Cardiac muscle cell (in vitro differentiated cells and primary cell): ENCODE data around the gene RYR1. TPM values are rescaled to one million over a fixed set of nuclear protein-coding genes. Genes with fewer than 3 reads are reported as not detected.

Source experiments
- DNase-seq, 2 donors: peaks; one replicate each; pipeline versions ENCODE4 v3.0.0 to v3.0.0-alpha.2; 2010 to 2017; ENCODE audit warnings: low read depth in 1 of 2, low spot score in 1 of 2
- H3K27ac ChIP-seq: fragments of 200-600 bp; sonication (generic); 2 replicates; pipeline ENCODE4 v1.5.1; 2016
- H3K27me3 ChIP-seq: fragments of 200-600 bp; sonication (generic); 2 replicates; pipeline ENCODE4 v1.6.0; 2016; ENCODE audit warnings: control low read depth
- H3K36me3 ChIP-seq: fragments of 200-600 bp; sonication (generic); 2 replicates; pipeline ENCODE4 v1.5.1; 2016; ENCODE audit warnings: control low read depth
- H3K4me1 ChIP-seq: fragments of 200-600 bp; sonication (generic); 2 replicates; pipeline ENCODE4 v1.8.1; 2017; ENCODE audit warnings: low read depth, mild to moderate bottlenecking, mixed run types
- H3K4me3 ChIP-seq: fragments of 200-600 bp; sonication (generic); 2 replicates; pipeline ENCODE4 v1.5.1; 2016; ENCODE audit warnings: mild to moderate bottlenecking
- H3K9me3 ChIP-seq: fragments of 200-600 bp; sonication (generic); 2 replicates; pipeline ENCODE4 v1.5.1; 2017; ENCODE audit warnings: low read depth, mild to moderate bottlenecking, control low read depth
- polyA plus RNA-seq: library from polyadenylated mRNA; unstranded; fragments of >200 nt; fragmentation: Nextera tagmentation; extraction: Ambion mirVana; gene quantifications from 2 replicates; pipeline ENCODE4 v1.2.1, GENCODE V29; 2016
- total RNA-seq: library from RNA; depleted of rRNA; stranded (reverse); fragments of >200 nt; gene quantifications from 2 replicates; pipeline ENCODE4 v1.2.3, GENCODE V29; 2016
- TF ChIP-seq, protein P1 (sequence below): IDR thresholded peaks from 2 replicates; pipeline ENCODE4 v1.5.1; 2012; ENCODE audit warnings: low read depth, mild to moderate bottlenecking, low read length

The RYR1 gene
- total and polyA plus RNA-seq, 2 experiments from 2014 or later = 0.71 to 12.8 TPM

DNA sequence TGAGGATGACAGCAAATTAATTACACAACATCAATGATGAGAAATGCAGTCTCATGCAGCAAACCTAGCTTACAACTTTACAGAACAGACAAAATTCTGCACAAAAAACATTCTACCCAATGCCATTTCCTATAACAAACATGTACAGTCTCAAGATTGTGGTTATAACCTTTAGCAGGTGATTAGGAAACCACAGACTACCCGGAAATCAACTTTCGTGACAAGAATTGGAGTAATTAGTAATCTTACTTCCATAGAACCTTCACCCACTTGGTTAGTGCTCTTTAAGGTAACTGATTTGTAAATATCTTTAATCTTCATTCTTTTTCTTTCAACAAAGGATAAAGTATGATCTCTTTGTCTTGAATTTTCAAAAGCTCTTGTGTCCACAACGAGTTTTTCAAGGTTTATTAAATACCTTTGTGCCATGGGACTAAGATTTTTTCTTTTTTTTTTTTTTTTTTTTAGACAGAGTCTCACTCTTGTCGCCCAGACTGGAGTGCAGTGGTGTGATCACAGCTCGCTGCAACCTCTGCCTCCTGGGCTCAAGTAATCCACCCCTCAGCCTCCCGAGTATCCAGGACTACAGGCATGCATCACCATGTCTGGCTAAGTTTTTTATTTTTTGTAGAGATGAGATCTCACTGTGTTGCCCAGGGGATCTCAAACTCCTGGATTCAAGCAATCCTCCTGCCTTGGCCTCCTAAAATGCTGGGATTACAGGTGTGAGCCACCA, 105.5 kb downstream of the RYR1 start:
- H3K4me1 ChIP-seq = no peaks in the 10 kb centered on the region
- H3K36me3 ChIP-seq = no peaks in the 10 kb centered on the region
- no peaks in the 10 kb centered on the region for H3K9me3 ChIP-seq
- TF ChIP-seq, protein P1, sequence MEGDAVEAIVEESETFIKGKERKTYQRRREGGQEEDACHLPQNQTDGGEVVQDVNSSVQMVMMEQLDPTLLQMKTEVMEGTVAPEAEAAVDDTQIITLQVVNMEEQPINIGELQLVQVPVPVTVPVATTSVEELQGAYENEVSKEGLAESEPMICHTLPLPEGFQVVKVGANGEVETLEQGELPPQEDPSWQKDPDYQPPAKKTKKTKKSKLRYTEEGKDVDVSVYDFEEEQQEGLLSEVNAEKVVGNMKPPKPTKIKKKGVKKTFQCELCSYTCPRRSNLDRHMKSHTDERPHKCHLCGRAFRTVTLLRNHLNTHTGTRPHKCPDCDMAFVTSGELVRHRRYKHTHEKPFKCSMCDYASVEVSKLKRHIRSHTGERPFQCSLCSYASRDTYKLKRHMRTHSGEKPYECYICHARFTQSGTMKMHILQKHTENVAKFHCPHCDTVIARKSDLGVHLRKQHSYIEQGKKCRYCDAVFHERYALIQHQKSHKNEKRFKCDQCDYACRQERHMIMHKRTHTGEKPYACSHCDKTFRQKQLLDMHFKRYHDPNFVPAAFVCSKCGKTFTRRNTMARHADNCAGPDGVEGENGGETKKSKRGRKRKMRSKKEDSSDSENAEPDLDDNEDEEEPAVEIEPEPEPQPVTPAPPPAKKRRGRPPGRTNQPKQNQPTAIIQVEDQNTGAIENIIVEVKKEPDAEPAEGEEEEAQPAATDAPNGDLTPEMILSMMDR = no peak
- no peak for DNase-seq
- H3K27me3 ChIP-seq = no peaks in the 10 kb centered on the region
- H3K4me3 ChIP-seq = no peak overlapping the region
- no peak overlapping the region for H3K27ac ChIP-seq

DNA sequence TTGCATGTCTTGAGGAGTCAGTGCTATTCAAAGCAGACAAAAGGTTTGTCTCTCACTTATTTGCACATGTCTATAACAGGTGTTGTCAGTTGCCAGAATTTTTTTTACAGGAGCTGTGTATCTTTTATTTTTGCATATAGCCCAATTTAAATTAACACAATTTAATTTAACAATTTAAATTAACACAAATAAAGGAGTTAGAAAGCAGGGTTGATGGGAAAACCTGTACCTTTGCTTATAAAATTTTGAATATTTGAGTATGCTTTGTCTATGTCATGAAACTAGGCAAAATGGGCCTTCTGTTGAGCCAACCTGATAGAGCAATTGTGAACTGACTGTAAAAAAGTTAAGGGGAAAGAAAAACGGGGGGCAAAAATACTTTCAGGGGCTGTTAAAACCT, 106.3 kb downstream of the RYR1 start:
- no peak overlapping the region for H3K27ac ChIP-seq
- H3K4me3 ChIP-seq = no peak overlapping the region
- no peaks in the 10 kb centered on the region for H3K36me3 ChIP-seq
- DNase-seq = no peak
- H3K9me3 ChIP-seq = no peaks in the 10 kb centered on the region
- H3K4me1 ChIP-seq = no peaks in the 10 kb centered on the region
- no peaks in the 10 kb centered on the region for H3K27me3 ChIP-seq
- TF ChIP-seq, protein P1 = no peak

DNA sequence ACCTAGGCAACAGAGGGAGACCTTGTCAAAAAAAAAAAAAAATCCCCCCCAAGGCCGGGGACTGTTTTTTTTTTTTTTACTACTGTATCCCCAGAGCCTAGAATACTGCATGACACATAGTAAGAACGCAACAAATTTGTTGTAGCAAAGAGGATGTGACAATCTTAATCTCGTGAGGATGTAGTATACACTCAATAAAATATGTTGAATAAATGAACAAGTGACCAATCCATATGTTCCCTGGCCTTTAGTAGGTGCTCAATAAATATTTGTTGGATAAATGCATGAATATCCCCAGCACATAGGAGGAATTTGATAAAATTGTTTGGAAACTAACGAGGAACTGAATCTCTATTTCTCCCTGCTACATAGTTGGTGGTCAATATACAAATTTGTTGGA, 108.5 kb downstream of the RYR1 start:
- no peaks in the 10 kb centered on the region for H3K36me3 ChIP-seq
- TF ChIP-seq, protein P1 = no peak
- no peak overlapping the region for H3K27ac ChIP-seq
- H3K27me3 ChIP-seq = no peaks in the 10 kb centered on the region
- no peak overlapping the region for H3K4me3 ChIP-seq
- no peaks in the 10 kb centered on the region for H3K4me1 ChIP-seq
- H3K9me3 ChIP-seq = no peaks in the 10 kb centered on the region
- DNase-seq = no peak

DNA sequence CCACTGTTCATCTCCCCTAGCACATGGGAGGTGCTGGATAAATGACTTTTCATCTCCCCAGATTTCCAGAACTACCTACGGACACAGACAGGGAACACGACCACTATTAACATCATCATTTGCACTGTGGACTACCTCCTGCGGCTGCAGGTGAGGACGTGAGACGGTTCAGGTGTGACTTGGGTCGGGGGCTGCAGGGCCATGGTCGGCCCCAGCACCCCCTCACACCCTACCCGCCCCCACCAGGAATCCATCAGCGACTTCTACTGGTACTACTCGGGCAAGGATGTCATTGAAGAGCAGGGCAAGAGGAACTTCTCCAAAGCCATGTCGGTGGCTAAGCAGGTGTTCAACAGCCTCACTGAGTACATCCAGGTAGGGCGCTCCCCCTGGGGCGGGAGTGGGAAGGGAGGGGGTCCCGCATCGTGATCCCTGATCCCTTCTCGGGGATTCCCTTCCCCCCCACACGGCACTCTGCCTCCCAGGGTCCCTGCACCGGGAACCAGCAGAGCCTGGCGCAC, 109.9 kb downstream of the RYR1 start:
- H3K4me3 ChIP-seq = no peak overlapping the region
- TF ChIP-seq, protein P1 = no peak

DNA sequence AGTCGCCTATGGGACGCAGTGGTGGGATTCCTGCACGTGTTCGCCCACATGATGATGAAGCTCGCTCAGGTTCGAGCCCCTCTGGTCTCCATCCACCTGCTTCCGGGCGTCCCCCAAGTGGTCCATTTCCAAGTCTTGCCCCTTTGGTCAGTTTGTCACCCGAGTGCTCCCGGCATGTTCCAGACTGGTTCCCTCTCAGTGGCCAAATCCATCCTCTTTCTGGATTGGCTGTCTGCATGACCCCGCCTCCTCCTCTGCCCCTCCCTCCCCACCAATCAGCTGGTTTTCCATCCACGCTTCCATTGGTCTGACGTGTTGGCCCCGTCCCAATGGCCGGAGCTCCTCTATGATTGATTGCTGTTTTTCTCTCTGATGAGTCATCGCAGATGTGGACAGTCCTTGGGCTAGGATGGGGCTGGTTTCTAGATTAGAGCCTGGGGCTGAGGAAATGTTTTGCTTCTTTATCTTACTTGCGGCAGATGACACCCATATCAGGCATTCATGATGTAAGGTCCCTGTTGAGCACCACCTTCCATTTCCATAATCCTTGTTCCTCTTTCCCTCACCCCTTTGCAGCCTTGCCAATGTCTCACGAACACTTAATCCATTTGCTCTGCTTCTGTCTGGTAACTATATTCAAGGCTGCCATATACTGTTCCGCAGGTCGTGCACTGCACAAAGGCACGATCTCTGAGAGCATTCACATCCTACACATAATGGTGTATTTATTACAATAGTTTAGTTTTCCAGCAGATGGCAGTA, 110.5 kb downstream of the RYR1 start:
- DNase-seq = peak; percentile 62 to 84
- TF ChIP-seq, protein P1 = no peak
- no peaks in the 10 kb centered on the region for H3K27me3 ChIP-seq
- H3K4me3 ChIP-seq = no peak overlapping the region
- H3K36me3 ChIP-seq = no peaks in the 10 kb centered on the region
- H3K4me1 ChIP-seq = no peaks in the 10 kb centered on the region
- no peaks in the 10 kb centered on the region for H3K9me3 ChIP-seq
- H3K27ac ChIP-seq = no peak overlapping the region

More for the DNA sequence above, 109.9 kb downstream of the RYR1 start:
- Histone ChIP-seq H3K36me3 (no peaks in the 10 kb centered on the region), H3K27ac (no peak overlapping the region), H3K4me1 (no peaks in the 10 kb centered on the region), H3K27me3 (no peaks in the 10 kb centered on the region), H3K9me3 (no peaks in the 10 kb centered on the region)
- no peak for DNase-seq
